Ovary (tissue), 3 donors: ENCODE measurements around the gene COMMD7.

Experiments
- CTCF ChIP-seq, 3 donors: fragments of 450-650 bp in 2 of 3; fragments of 200-600 bp in 1 of 3; IDR thresholded peaks; one replicate each; pipeline versions ENCODE4 v1.5.1 to v1.8.0; 2016 to 2022; ENCODE audit warnings: antibody characterized with exemption in 3 of 3, mild to moderate bottlenecking in 1 of 3
- POLR2A ChIP-seq: fragments of 450-650 bp; IDR thresholded peaks from one replicate; pipeline ENCODE4 v1.6.1; 2017; ENCODE audit warnings: antibody characterized with exemption, mild to moderate bottlenecking, moderate library complexity
- donor health status: DM: no; HTN: no; CAD: no.

- no peak for TF ChIP-seq POLR2A
- TF ChIP-seq CTCF (IDR thresholded peaks at IDR 0.05) = no peak
Measured at GRCh38 chr20:32660661-32661060, 82.6 kb downstream of the COMMD7 start.
